GM19099 (cell line): ENCODE data around the gene CDRT15.

Experiments used
- POLR2A ChIP-seq: IDR thresholded peaks from 3 replicates; pipeline ENCODE4 v1.6.1; 2011; ENCODE audit warnings: low read depth; ENCODE audit not compliant: insufficient read length; ENCODE audit errors: extremely low read depth

Gene CDRT15

DNA sequence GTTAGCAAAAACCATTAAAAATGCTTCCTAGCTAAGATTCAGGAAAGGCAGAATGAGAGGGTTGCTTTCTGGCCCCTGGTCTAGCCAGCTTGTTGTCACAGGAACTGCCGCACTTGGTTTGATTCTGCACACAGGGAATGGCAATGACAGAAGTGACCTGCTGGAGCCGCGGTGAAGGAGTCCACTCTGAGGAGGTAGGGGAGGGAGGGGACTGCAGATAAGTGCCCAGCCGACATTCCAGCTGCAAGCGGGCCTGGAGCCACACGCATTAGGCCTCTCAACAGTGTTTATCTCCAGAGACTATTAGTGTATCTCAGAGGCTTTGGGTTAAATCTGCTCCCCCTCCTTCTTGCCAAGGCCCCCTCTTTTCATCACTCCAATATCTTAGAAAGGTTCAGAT lies 38.6 kb downstream of the CDRT15 start:
- TF ChIP-seq POLR2A = no peak

DNA sequence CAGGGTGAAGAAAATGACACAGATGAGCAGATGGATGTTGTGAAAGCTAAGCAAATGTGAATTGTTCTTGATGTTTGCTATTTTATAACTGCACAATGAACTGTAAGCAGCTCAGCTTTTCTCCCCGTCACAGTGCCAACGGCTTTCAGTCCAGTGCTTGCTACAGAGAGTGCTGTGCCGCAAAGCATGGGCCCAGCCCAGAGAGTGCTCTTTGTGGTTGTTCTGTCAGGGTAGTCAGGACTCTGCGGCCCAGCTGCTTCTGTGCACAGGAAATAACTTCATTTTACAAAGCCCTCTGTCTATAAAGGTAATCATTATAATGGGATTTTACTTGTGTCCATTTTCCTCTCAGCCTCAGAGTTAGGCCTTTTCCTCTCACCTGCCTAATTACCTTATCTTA lies 39.1 kb downstream of the CDRT15 start:
- TF ChIP-seq POLR2A = no peak

DNA sequence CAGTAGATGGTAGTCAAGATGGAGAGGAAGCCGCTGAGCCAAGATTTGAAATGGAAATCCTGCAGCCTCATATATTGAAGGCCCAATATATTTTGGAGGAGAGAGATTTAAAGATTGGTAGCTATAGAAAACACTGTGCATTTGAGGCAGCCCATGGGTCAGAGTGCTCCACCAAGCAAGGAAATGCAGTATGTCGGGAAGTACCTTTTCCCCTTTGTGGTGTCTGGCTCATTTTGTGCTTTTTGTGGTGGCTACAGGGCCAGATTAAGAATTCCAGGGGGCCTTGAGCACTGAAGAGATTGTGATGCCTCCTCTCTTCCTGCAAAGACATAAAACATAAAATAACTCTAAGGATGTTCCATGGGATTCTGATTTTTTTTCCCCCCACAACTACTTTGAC lies 39.6 kb downstream of the CDRT15 start:
- no peak for TF ChIP-seq POLR2A

GRCh38 chr17:14196377-14196997 lies 40.2 kb downstream of the CDRT15 start:
- TF ChIP-seq POLR2A = no peak
